GM12878 (cell line): ENCODE measurements around the gene MRPL34. TPM values are rescaled to one million over a fixed set of nuclear protein-coding genes. Genes with fewer than 3 reads are reported as not detected.

ENCODE experiments used
- ATF7 ChIP-seq: fragments of 450-650 bp; IDR thresholded peaks from 2 replicates; pipeline ENCODE4 v1.6.1; 2016; ENCODE audit warnings: low read depth, mild to moderate bottlenecking
- DPF2 ChIP-seq: fragments of 450-650 bp; IDR thresholded peaks from 2 replicates; pipeline ENCODE4 v1.6.1; 2017; ENCODE audit warnings: mild to moderate bottlenecking
- FOS ChIP-seq: IDR thresholded peaks from 3 replicates; pipeline ENCODE4 v1.6.1; 2011; ENCODE audit warnings: borderline replicate concordance; ENCODE audit not compliant: insufficient read length; ENCODE audit errors: extremely low read depth
- FOXM1 ChIP-seq: IDR thresholded peaks from 2 replicates; pipeline ENCODE4 v1.6.1; 2012; ENCODE audit warnings: low read depth, mild to moderate bottlenecking, inconsistent platforms, low read length, moderate library complexity
- GABPA ChIP-seq: IDR thresholded peaks from 2 replicates; pipeline ENCODE4 v1.6.1; 2014; ENCODE audit warnings: antibody characterized with exemption, low read depth, mild to moderate bottlenecking, inconsistent platforms
- GATAD2B ChIP-seq: fragments of 450-650 bp; conservative IDR thresholded peaks from 2 replicates; pipeline ENCODE4 v1.6.1; 2017; ENCODE audit warnings: low read depth, mild to moderate bottlenecking, moderate library complexity
- NFYA ChIP-seq: IDR thresholded peaks from 2 replicates; pipeline ENCODE4 v1.6.1; 2011; ENCODE audit warnings: low read depth, mild to moderate bottlenecking, low read length, improper control_type of control experiment, borderline replicate concordance
- NFYB ChIP-seq: IDR thresholded peaks from 2 replicates; pipeline ENCODE4 v1.6.1; 2011; ENCODE audit warnings: low read depth, mild to moderate bottlenecking, low read length, improper control_type of control experiment, moderate library complexity; ENCODE audit not compliant: insufficient read depth
- NR2C2 ChIP-seq: IDR thresholded peaks from 2 replicates; pipeline ENCODE4 v1.6.1; 2011; ENCODE audit warnings: borderline replicate concordance, low read depth; ENCODE audit not compliant: control insufficient read depth, insufficient read length
- NRF1 ChIP-seq: conservative IDR thresholded peaks from 2 replicates; pipeline ENCODE4 v1.6.1; 2011; ENCODE audit warnings: mild to moderate bottlenecking, low read depth, low read length, improper control_type of control experiment
- PAX5 ChIP-seq: IDR thresholded peaks from 2 replicates; pipeline ENCODE4 v1.6.1; 2011; ENCODE audit warnings: low read depth, low read length, borderline replicate concordance
- POLR2AphosphoS5 ChIP-seq: IDR thresholded peaks from 2 replicates; pipeline ENCODE4 v1.6.1; 2011; ENCODE audit warnings: mild to moderate bottlenecking, low read length, inconsistent platforms
- RBBP5 ChIP-seq: fragments of 200-600 bp; sonication (generic); conservative IDR thresholded peaks from 2 replicates; pipeline ENCODE4 v1.6.1; 2016
- SKIL ChIP-seq: fragments of 450-650 bp; IDR thresholded peaks from 2 replicates; pipeline ENCODE4 v1.6.1; 2017; ENCODE audit warnings: mild to moderate bottlenecking, low read depth, inconsistent platforms; ENCODE audit not compliant: poor library complexity, severe bottlenecking
- SMARCA5 ChIP-seq: fragments of 450-650 bp; IDR thresholded peaks from 2 replicates; pipeline ENCODE4 v1.6.1; 2017; ENCODE audit warnings: mild to moderate bottlenecking
- WRNIP1 ChIP-seq: IDR thresholded peaks from 2 replicates; pipeline ENCODE4 v1.6.1; 2011; ENCODE audit warnings: low read depth, low read length, improper control_type of control experiment, borderline replicate concordance
- ZNF622 ChIP-seq: fragments of 450-650 bp; IDR thresholded peaks from 2 replicates; pipeline ENCODE4 v1.6.1; 2017; ENCODE audit warnings: mild to moderate bottlenecking, inconsistent platforms
- polyA plus RNA-seq, 11 experiments: library from polyadenylated mRNA; depleted of rRNA in 4 of 11; unstranded in 6 of 11; stranded (reverse) in 5 of 11; fragments of >200 nt; fragmentation: Nextera tagmentation in 4 of 11; fragmentation: Illumina TruSeq in 1 of 11; extraction: Ambion mirVana in 4 of 11; extraction: Trizol in 1 of 11; gene quantifications; 1 replicate in 1 of 11; 2 replicates in 10 of 11; pipeline versions ENCODE4 v1.2.1 to v1.2.3, GENCODE V29; 2011 to 2016; ENCODE audit warnings: inconsistent platforms in 2 of 11, missing spikeins in 2 of 11, low read depth in 1 of 11
- total RNA-seq, 4 experiments: library from RNA; depleted of rRNA in 3 of 4; stranded (reverse); fragments of >200 nt in 3 of 4; fragmentation: Illumina TruSeq in 1 of 4; extraction: Trizol in 1 of 4; gene quantifications; 2 replicates each; pipeline versions ENCODE4 v1.2.1 to v1.2.3, GENCODE V29; 2013 to 2021
- TF ChIP-seq, protein P1 (sequence below): IDR thresholded peaks from 2 replicates; pipeline ENCODE4 v1.6.1; 2011; ENCODE audit warnings: mild to moderate bottlenecking, low read depth, low read length, moderate library complexity; ENCODE audit not compliant: insufficient replicate concordance

MRPL34 gene
- total and polyA plus RNA-seq, 10 of the 15 experiments (the other 5 are each of a cell fraction or from before 2014, with no cell fraction given) = 8.6 to 198 (median 78.6) TPM

DNA sequence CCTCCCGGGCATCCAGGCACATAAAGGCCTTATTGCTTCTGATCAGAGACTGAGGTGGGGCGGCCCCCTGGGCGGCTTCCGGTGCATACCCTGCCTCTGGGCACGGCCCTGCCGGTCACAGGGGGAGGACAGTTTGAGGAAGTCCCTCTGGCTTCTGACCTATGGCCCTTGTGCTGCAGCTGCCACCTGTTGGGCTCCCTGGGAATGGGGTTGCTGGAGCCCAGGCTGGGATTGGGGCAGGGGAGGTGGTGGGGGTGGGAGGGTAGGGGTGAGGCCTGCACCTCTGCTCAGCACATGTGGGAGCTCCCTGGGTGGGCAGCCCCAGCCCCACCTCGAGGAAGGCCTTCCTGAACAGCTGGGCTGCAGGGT is 18.3 kb downstream of the MRPL34 start (continued):
- TF ChIP-seq POLR2AphosphoS5 (no peak), NFYA (no peak), NRF1 (no peak), NR2C2 (no peak), DPF2 (no peak), ATF7 (no peak), ZNF622 (no peak), SMARCA5 (no peak), PAX5 (no peak), RBBP5 (no peak), WRNIP1 (no peak), SKIL (no peak), GATAD2B (0 out of 2 replicates have a peak, but pooled peaks have one; percentile 41), NFYB (no peak), GABPA (no peak), FOXM1 (no peak), FOS (no peak)
- TF ChIP-seq, protein P1, sequence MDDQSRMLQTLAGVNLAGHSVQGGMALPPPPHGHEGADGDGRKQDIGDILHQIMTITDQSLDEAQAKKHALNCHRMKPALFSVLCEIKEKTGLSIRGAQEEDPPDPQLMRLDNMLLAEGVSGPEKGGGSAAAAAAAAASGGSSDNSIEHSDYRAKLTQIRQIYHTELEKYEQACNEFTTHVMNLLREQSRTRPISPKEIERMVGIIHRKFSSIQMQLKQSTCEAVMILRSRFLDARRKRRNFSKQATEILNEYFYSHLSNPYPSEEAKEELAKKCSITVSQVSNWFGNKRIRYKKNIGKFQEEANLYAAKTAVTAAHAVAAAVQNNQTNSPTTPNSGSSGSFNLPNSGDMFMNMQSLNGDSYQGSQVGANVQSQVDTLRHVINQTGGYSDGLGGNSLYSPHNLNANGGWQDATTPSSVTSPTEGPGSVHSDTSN = no peak
